Measurements from ENCODE around the gene MILR1. TPM values are rescaled to one million over a fixed set of nuclear protein-coding genes. Genes with fewer than 3 reads are reported as not detected.

MILR1 gene
- total and polyA plus RNA-seq, 2 experiments from 2014 or later: 0.39 TPM; not detected in 1

DNA sequence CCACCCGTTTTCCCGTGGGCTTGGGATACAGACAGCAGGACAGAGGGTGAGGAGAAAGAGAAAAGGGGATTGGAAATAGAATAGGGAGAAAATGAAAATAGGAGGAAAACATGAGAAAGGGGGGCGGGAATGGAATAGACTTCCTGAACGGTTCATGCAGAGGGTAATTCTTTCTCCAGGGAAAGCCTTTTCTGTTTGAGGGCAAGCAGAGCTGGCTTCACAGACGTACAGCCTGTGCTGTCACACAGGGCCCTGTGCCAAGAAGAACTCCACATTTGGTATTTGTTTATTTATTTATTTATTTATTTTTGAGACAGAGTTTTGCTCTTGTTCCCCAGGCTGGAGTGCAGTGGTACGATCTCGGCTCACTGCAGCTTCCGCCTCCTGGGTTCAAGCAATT lies 12.0 kb downstream of the MILR1 start:
- Histone ChIP-seq H3K27me3 (ENCODE audit: insufficient read depth) (no peaks in the 10 kb centered on the region), H3K4me2 (no peak overlapping the region), H2AFZ (no peak overlapping the region), H3K79me2 (replicated peaks; ENCODE audit: insufficient read depth) (no peaks in the 10 kb centered on the region), H3K4me1 (ENCODE audit: insufficient read depth) (peaks cover 3% of the 10 kb centered on the region; the same call in 1 of the 2 replicates), H3K4me3 (no peak overlapping the region), H4K20me1 (replicated peaks; ENCODE audit: insufficient read depth) (no peaks in the 10 kb centered on the region), H3K36me3 (ENCODE audit: insufficient read depth) (no peaks in the 10 kb centered on the region), H3K9me2 (ENCODE audit: insufficient read depth) (no peaks in the 10 kb centered on the region), H3F3A (replicated peaks; ENCODE audit: low read depth) (no peaks in the 10 kb centered on the region), H3K27ac (ENCODE audit: low read depth) (no peak overlapping the region)
- no peak for ATAC-seq
- Mint-ChIP-seq H3K4me1 (peaks cover 8% of the 10 kb centered on the region; the same call in 2 of the 3 replicates), H3K27me3 (ENCODE audit: insufficient read depth, low read depth, poor library complexity) (peaks cover 2% of the 10 kb centered on the region), H3K27ac (no peak overlapping the region), H3K36me3 (ENCODE audit: low read depth) (no peaks in the 10 kb centered on the region), H3K4me3 (no peak overlapping the region), H3K9me3 (no peaks in the 10 kb centered on the region)
- no peak for DNase-seq (ENCODE audit: low spot score)
- no peak for TF ChIP-seq EZH2 (IDR thresholded peaks at IDR 0.05; ENCODE audit: low read depth, unreplicated experiment)
- TF ChIP-seq NANOG (IDR thresholded peaks at IDR 0.05; ENCODE audit: borderline replicate concordance): no peak
- TF ChIP-seq STAT1 (IDR thresholded peaks at IDR 0.05; ENCODE audit: unreplicated experiment): no peak
- TF ChIP-seq, protein P1, sequence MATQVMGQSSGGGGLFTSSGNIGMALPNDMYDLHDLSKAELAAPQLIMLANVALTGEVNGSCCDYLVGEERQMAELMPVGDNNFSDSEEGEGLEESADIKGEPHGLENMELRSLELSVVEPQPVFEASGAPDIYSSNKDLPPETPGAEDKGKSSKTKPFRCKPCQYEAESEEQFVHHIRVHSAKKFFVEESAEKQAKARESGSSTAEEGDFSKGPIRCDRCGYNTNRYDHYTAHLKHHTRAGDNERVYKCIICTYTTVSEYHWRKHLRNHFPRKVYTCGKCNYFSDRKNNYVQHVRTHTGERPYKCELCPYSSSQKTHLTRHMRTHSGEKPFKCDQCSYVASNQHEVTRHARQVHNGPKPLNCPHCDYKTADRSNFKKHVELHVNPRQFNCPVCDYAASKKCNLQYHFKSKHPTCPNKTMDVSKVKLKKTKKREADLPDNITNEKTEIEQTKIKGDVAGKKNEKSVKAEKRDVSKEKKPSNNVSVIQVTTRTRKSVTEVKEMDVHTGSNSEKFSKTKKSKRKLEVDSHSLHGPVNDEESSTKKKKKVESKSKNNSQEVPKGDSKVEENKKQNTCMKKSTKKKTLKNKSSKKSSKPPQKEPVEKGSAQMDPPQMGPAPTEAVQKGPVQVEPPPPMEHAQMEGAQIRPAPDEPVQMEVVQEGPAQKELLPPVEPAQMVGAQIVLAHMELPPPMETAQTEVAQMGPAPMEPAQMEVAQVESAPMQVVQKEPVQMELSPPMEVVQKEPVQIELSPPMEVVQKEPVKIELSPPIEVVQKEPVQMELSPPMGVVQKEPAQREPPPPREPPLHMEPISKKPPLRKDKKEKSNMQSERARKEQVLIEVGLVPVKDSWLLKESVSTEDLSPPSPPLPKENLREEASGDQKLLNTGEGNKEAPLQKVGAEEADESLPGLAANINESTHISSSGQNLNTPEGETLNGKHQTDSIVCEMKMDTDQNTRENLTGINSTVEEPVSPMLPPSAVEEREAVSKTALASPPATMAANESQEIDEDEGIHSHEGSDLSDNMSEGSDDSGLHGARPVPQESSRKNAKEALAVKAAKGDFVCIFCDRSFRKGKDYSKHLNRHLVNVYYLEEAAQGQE (IDR thresholded peaks at IDR 0.05; ENCODE audit: unreplicated experiment): no peak
- no peak for TF ChIP-seq ZNF331 (CRISPR knock-in tag; IDR thresholded peaks at IDR 0.05; ENCODE audit: low read depth)
- no peak for TF ChIP-seq JUNB (IDR thresholded peaks at IDR 0.05; ENCODE audit: unreplicated experiment)
- TF ChIP-seq, protein P2, sequence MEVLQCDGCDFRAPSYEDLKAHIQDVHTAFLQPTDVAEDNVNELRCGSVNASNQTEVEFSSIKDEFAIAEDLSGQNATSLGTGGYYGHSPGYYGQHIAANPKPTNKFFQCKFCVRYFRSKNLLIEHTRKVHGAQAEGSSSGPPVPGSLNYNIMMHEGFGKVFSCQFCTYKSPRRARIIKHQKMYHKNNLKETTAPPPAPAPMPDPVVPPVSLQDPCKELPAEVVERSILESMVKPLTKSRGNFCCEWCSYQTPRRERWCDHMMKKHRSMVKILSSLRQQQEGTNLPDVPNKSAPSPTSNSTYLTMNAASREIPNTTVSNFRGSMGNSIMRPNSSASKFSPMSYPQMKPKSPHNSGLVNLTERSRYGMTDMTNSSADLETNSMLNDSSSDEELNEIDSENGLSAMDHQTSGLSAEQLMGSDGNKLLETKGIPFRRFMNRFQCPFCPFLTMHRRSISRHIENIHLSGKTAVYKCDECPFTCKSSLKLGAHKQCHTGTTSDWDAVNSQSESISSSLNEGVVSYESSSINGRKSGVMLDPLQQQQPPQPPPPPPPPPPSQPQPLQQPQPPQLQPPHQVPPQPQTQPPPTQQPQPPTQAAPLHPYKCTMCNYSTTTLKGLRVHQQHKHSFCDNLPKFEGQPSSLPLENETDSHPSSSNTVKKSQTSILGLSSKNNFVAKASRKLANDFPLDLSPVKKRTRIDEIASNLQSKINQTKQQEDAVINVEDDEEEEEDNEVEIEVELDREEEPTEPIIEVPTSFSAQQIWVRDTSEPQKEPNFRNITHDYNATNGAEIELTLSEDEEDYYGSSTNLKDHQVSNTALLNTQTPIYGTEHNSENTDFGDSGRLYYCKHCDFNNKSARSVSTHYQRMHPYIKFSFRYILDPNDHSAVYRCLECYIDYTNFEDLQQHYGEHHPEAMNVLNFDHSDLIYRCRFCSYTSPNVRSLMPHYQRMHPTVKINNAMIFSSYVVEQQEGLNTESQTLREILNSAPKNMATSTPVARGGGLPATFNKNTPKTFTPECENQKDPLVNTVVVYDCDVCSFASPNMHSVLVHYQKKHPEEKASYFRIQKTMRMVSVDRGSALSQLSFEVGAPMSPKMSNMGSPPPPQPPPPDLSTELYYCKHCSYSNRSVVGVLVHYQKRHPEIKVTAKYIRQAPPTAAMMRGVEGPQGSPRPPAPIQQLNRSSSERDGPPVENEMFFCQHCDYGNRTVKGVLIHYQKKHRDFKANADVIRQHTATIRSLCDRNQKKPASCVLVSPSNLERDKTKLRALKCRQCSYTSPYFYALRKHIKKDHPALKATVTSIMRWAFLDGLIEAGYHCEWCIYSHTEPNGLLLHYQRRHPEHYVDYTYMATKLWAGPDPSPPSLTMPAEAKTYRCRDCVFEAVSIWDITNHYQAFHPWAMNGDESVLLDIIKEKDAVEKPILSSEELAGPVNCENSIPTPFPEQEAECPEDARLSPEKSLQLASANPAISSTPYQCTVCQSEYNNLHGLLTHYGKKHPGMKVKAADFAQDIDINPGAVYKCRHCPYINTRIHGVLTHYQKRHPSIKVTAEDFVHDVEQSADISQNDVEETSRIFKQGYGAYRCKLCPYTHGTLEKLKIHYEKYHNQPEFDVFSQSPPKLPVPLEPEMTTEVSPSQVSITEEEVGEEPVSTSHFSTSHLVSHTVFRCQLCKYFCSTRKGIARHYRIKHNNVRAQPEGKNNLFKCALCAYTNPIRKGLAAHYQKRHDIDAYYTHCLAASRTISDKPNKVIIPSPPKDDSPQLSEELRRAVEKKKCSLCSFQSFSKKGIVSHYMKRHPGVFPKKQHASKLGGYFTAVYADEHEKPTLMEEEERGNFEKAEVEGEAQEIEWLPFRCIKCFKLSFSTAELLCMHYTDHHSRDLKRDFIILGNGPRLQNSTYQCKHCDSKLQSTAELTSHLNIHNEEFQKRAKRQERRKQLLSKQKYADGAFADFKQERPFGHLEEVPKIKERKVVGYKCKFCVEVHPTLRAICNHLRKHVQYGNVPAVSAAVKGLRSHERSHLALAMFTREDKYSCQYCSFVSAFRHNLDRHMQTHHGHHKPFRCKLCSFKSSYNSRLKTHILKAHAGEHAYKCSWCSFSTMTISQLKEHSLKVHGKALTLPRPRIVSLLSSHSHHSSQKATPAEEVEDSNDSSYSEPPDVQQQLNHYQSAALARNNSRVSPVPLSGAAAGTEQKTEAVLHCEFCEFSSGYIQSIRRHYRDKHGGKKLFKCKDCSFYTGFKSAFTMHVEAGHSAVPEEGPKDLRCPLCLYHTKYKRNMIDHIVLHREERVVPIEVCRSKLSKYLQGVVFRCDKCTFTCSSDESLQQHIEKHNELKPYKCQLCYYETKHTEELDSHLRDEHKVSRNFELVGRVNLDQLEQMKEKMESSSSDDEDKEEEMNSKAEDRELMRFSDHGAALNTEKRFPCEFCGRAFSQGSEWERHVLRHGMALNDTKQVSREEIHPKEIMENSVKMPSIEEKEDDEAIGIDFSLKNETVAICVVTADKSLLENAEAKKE (CRISPR knock-in tag; IDR thresholded peaks at IDR 0.05): no peak
- TF ChIP-seq, protein P3, sequence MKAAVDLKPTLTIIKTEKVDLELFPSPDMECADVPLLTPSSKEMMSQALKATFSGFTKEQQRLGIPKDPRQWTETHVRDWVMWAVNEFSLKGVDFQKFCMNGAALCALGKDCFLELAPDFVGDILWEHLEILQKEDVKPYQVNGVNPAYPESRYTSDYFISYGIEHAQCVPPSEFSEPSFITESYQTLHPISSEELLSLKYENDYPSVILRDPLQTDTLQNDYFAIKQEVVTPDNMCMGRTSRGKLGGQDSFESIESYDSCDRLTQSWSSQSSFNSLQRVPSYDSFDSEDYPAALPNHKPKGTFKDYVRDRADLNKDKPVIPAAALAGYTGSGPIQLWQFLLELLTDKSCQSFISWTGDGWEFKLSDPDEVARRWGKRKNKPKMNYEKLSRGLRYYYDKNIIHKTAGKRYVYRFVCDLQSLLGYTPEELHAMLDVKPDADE (IDR thresholded peaks at IDR 0.05): no peak
- TF ChIP-seq POLR2AphosphoS5 (IDR thresholded peaks at IDR 0.05; ENCODE audit: low read depth): no peak
- TF ChIP-seq ZNF114 (CRISPR knock-in tag; IDR thresholded peaks at IDR 0.05): no peak
